Nephron (organoid): Measurements from ENCODE around the gene NOVA1.
"Not testable (repeated sequence)": the region's sequence is repeated elsewhere in the genome, so short reads cannot be mapped to it uniquely, and the experiment has no call there.

ENCODE experiments used
- H3K27ac Mint-ChIP-seq, 3 experiments: 2 replicates each; pipeline ENCODE4 v1.8.0; 2020; ENCODE audit warnings: mixed read lengths in 3 of 3, mild to moderate bottlenecking in 2 of 3, moderate library complexity in 1 of 3
- H3K27me3 Mint-ChIP-seq: 2 replicates; pipeline ENCODE4 v1.8.0; 2021; ENCODE audit warnings: low read depth, mild to moderate bottlenecking, moderate library complexity, mixed read lengths
- H3K36me3 Mint-ChIP-seq: 2 replicates; pipeline ENCODE4 v1.8.0; 2020; ENCODE audit warnings: low read depth, mixed read lengths
- H3K4me1 Mint-ChIP-seq: 2 replicates; pipeline ENCODE4 v1.8.0; 2020; ENCODE audit warnings: mixed read lengths
- H3K4me3 Mint-ChIP-seq, 3 experiments: 2 replicates each; pipeline ENCODE4 v1.8.0; 2020; ENCODE audit warnings: mild to moderate bottlenecking in 3 of 3, mixed read lengths in 3 of 3, moderate library complexity in 2 of 3
- H3K9me3 Mint-ChIP-seq: 2 replicates; pipeline ENCODE4 v1.8.0; 2020; ENCODE audit warnings: mixed read lengths
- TF ChIP-seq, protein P1 (sequence below), 3 experiments: fragments of 200-600 bp; sonication (generic); IDR thresholded peaks; one replicate each; pipeline ENCODE4 v1.5.0; 2021; ENCODE audit warnings: antibody characterized with exemption in 3 of 3; ENCODE audit not compliant: unreplicated experiment in 3 of 3

NOVA1 gene

GRCh38 chr14:26597589-26598080 is at the start of gene NOVA1:
Gene NOVA1 (minus strand): TSS chr14:26598033. CDS start chr14:26597436, 597 bp downstream.
- no peaks in the 10 kb centered on the region for H3K9me3 Mint-ChIP-seq
- peaks cover 16% of the 10 kb centered on the region for H3K27me3 Mint-ChIP-seq
- peaks cover 26% of the 10 kb centered on the region for H3K4me1 Mint-ChIP-seq
- H3K27ac Mint-ChIP-seq: peak within 1 kb of the TSS; percentile 98 to 99 (median 99)
- H3K36me3 Mint-ChIP-seq: no peaks in the 10 kb centered on the region
- TF ChIP-seq, protein P1, sequence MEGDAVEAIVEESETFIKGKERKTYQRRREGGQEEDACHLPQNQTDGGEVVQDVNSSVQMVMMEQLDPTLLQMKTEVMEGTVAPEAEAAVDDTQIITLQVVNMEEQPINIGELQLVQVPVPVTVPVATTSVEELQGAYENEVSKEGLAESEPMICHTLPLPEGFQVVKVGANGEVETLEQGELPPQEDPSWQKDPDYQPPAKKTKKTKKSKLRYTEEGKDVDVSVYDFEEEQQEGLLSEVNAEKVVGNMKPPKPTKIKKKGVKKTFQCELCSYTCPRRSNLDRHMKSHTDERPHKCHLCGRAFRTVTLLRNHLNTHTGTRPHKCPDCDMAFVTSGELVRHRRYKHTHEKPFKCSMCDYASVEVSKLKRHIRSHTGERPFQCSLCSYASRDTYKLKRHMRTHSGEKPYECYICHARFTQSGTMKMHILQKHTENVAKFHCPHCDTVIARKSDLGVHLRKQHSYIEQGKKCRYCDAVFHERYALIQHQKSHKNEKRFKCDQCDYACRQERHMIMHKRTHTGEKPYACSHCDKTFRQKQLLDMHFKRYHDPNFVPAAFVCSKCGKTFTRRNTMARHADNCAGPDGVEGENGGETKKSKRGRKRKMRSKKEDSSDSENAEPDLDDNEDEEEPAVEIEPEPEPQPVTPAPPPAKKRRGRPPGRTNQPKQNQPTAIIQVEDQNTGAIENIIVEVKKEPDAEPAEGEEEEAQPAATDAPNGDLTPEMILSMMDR (IDR thresholded peaks at IDR 0.05; ENCODE audit: unreplicated experiment in 3 of 3): no peak
- peak within 1 kb of the TSS; percentile 93 to 99 (median 97) for H3K4me3 Mint-ChIP-seq

DNA sequence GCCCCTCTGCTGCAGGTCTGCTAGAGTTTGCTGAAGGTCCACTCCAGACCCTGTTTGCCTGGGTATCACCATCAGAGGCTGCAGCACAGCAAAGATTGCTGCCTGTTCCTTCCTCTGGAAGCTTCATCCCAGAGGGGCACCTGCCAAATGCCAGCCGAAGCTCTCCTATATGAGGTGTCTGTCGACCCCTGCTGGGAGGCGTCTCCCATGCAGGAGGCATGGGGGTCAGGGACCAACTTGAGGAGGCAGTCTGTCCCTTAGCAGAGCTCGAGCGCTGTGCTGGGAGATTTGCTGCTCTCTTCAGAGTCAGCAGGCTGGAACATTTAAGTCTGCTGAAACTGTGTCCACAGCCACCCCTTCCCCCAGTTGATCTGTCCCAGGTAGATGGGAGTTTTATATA is 47.2 kb upstream of the NOVA1 start:
- H3K4me1 Mint-ChIP-seq, H3K27me3 Mint-ChIP-seq, H3K36me3 Mint-ChIP-seq, H3K4me3 Mint-ChIP-seq, H3K27ac Mint-ChIP-seq: not testable (repeated sequence)
- H3K9me3 Mint-ChIP-seq: peaks cover 24% of the 10 kb centered on the region

- TF ChIP-seq, protein P1 (IDR thresholded peaks at IDR 0.05; ENCODE audit: unreplicated experiment in 3 of 3): no peak
- Mint-ChIP-seq H3K4me3 (peak overlapping the region; percentile 20 to 45 (median 24)), H3K36me3 (no peaks in the 10 kb centered on the region), H3K27me3 (no peaks in the 10 kb centered on the region), H3K9me3 (peaks cover 7% of the 10 kb centered on the region), H3K27ac (peak overlapping the region; percentile 43 to 85 (median 60)), H3K4me1 (peaks cover 8% of the 10 kb centered on the region)
Measured at GRCh38 chr14:26636561-26636960, 38.7 kb upstream of the NOVA1 start.

DNA sequence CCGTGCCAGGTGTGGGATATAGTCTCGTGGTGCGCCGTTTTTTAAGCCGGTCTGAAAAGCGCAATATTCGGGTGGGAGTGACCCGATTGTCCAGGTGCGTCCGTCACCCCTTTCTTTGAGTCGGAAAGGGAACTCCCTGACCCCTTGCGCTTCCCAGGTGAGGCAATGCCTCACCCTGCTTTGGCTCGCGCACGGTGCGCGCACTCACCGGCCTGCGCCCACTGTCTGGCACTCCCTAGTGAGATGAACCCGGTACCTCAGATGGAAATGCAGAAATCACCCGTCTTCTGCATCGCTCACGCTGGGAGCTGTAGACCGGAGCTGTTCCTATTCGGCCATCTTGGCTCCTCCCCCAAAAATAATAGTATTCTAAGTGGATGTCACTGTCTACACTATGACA is 37.1 kb upstream of the NOVA1 start:
- not testable (repeated sequence) for H3K4me1 Mint-ChIP-seq, H3K27ac Mint-ChIP-seq, H3K4me3 Mint-ChIP-seq, H3K9me3 Mint-ChIP-seq, H3K27me3 Mint-ChIP-seq, H3K36me3 Mint-ChIP-seq

DNA sequence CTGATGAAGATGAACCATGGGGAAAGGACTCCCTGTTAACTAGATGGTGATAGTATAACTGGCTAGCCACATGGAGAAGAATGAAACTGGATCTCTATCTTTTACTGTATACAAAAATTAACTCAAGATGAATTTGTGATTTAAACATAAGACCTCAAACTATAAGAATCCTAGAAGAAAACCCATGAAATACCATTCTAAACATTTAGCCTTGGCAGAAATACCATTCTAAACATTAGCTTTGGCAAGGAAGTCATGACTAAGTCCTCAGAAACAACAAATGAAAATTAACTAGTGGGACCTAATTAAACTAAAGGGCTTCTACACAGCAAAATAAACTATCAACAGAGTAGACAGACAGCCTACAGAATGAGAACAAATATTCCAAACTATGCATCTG is 28.4 kb upstream of the NOVA1 start:
- TF ChIP-seq, protein P1 (IDR thresholded peaks at IDR 0.05; ENCODE audit: unreplicated experiment in 3 of 3): no peak
- no peak overlapping the region for H3K4me3 Mint-ChIP-seq
- no peaks in the 10 kb centered on the region for H3K9me3 Mint-ChIP-seq
- no peak overlapping the region for H3K27ac Mint-ChIP-seq
- no peaks in the 10 kb centered on the region for H3K4me1 Mint-ChIP-seq
- H3K36me3 Mint-ChIP-seq: no peaks in the 10 kb centered on the region
- no peaks in the 10 kb centered on the region for H3K27me3 Mint-ChIP-seq

- no peak overlapping the region for H3K27ac Mint-ChIP-seq
- no peaks in the 10 kb centered on the region for H3K9me3 Mint-ChIP-seq
- H3K4me1 Mint-ChIP-seq: no peaks in the 10 kb centered on the region
- H3K4me3 Mint-ChIP-seq: no peak overlapping the region
- TF ChIP-seq, protein P1 (IDR thresholded peaks at IDR 0.05; ENCODE audit: unreplicated experiment in 3 of 3): no peak
- H3K27me3 Mint-ChIP-seq: no peaks in the 10 kb centered on the region
- H3K36me3 Mint-ChIP-seq: no peaks in the 10 kb centered on the region
Measured at GRCh38 chr14:26622611-26623010, 24.8 kb upstream of the NOVA1 start.

- no peaks in the 10 kb centered on the region for H3K9me3 Mint-ChIP-seq
- H3K27ac Mint-ChIP-seq: no peak overlapping the region
- TF ChIP-seq, protein P1 (IDR thresholded peaks at IDR 0.05; ENCODE audit: unreplicated experiment in 3 of 3): no peak
- no peaks in the 10 kb centered on the region for H3K36me3 Mint-ChIP-seq
- H3K4me3 Mint-ChIP-seq: no peak overlapping the region
- no peaks in the 10 kb centered on the region for H3K27me3 Mint-ChIP-seq
- H3K4me1 Mint-ChIP-seq: no peaks in the 10 kb centered on the region
Measured at GRCh38 chr14:26621807-26622560, 24.2 kb upstream of the NOVA1 start.
